Smooth muscle cell (in vitro differentiated cells): Measurements from ENCODE around the gene SULT2B1. TPM values are rescaled to one million over a fixed set of nuclear protein-coding genes. Genes with fewer than 3 reads are reported as not detected.

Experiments used
- DNase-seq: peaks from one replicate; lab custom pipeline; 2025; ENCODE audit not compliant: unreplicated experiment; lab: John Stamatoyannopoulos, UW
- H2AFZ ChIP-seq: fragments of 200-600 bp; sonication (generic); 2 replicates; pipeline ENCODE4 v1.6.0; 2016; ENCODE audit warnings: antibody characterized with exemption, low read depth, mild to moderate bottlenecking
- H3F3A ChIP-seq: fragments of 200-600 bp; sonication (generic); 2 replicates; pipeline ENCODE4 v1.6.0; 2017; ENCODE audit warnings: antibody characterized with exemption, low read depth
- H3K27ac ChIP-seq: fragments of 200-600 bp; sonication (generic); 2 replicates; pipeline ENCODE4 v1.5.1; 2016; ENCODE audit warnings: low read depth, mild to moderate bottlenecking
- H3K27me3 ChIP-seq: fragments of 200-600 bp; sonication (generic); 2 replicates; pipeline ENCODE4 v1.6.1; 2016; ENCODE audit warnings: low read depth, mild to moderate bottlenecking
- H3K36me3 ChIP-seq: fragments of 200-600 bp; sonication (generic); 2 replicates; pipeline ENCODE4 v1.5.1; 2016; ENCODE audit warnings: low read depth
- H3K4me1 ChIP-seq: fragments of 200-600 bp; sonication (generic); 2 replicates; pipeline ENCODE4 v1.5.1; 2016; ENCODE audit warnings: low read depth
- H3K4me2 ChIP-seq: fragments of 200-600 bp; sonication (generic); 2 replicates; pipeline ENCODE4 v1.6.0; 2016; ENCODE audit warnings: mild to moderate bottlenecking
- H3K4me3 ChIP-seq: fragments of 200-600 bp; sonication (generic); 2 replicates; pipeline ENCODE4 v1.5.1; 2016; ENCODE audit warnings: mild to moderate bottlenecking
- H3K79me2 ChIP-seq: fragments of 200-600 bp; sonication (generic); 2 replicates; pipeline ENCODE4 v1.6.0; 2016; ENCODE audit warnings: low read depth, mild to moderate bottlenecking
- H3K9ac ChIP-seq: fragments of 200-600 bp; sonication (generic); 2 replicates; pipeline ENCODE4 v1.6.0; 2016; ENCODE audit warnings: low read depth
- H3K9me3 ChIP-seq: fragments of 200-600 bp; sonication (generic); replicated peaks from 2 replicates; pipeline ENCODE4 v1.5.1; 2016; ENCODE audit warnings: low read depth
- H4K20me1 ChIP-seq: fragments of 200-600 bp; sonication (generic); 2 replicates; pipeline ENCODE4 v1.6.0; 2016; ENCODE audit warnings: low read depth
- CTCF ChIP-seq: fragments of 200-600 bp; sonication (generic); IDR thresholded peaks from 2 replicates; pipeline ENCODE4 v1.5.1; 2017; ENCODE audit warnings: borderline replicate concordance, mild to moderate bottlenecking, antibody characterized with exemption; ENCODE audit not compliant: insufficient read depth, poor library complexity, severe bottlenecking
- WGBS: methylation state at CpG from one replicate; pipeline ENCODE4 v1.1.7; 2016; ENCODE audit warnings: low lambda C conversion rate; 5-methylcytosine and 5-hydroxymethylcytosine counted together
- polyA plus RNA-seq: library from polyadenylated mRNA; unstranded; fragments of >200 nt; fragmentation: Nextera tagmentation; extraction: Ambion mirVana; gene quantifications from 2 replicates; pipeline ENCODE4 v1.2.1, GENCODE V29; 2016
- total RNA-seq: library from RNA; depleted of rRNA; stranded (reverse); fragments of >200 nt; gene quantifications from 2 replicates; pipeline ENCODE4 v1.2.3, GENCODE V29; 2014

The SULT2B1 gene
- total and polyA plus RNA-seq, 2 experiments from 2014 or later: 1.7 to 2.3 TPM

- TF ChIP-seq CTCF: no peak
- Histone ChIP-seq H2AFZ (no peak overlapping the region), H4K20me1 (no peaks in the 10 kb centered on the region), H3K4me1 (peaks cover 4% of the 10 kb centered on the region), H3K9me3 (no peaks in the 10 kb centered on the region), H3K27ac (no peak overlapping the region), H3K4me2 (no peak overlapping the region), H3K4me3 (no peak overlapping the region), H3K36me3 (no peaks in the 10 kb centered on the region), H3F3A (peaks cover 12% of the 10 kb centered on the region), H3K79me2 (no peaks in the 10 kb centered on the region), H3K27me3 (peaks cover 6% of the 10 kb centered on the region), H3K9ac (no peak overlapping the region)
- DNase-seq: no peak
- 81% methylated on average over 15 of the region's 16 CpGs for WGBS
Observed at GRCh38 chr19:48638831-48639381, 86.9 kb downstream of the SULT2B1 start.

- Histone ChIP-seq H2AFZ (no peak overlapping the region), H3K9ac (no peak overlapping the region), H3K4me2 (peak overlapping the region; percentile 67), H3K27me3 (peaks cover 6% of the 10 kb centered on the region), H4K20me1 (no peaks in the 10 kb centered on the region), H3K4me1 (peaks cover 4% of the 10 kb centered on the region), H3K27ac (no peak overlapping the region), H3K9me3 (no peaks in the 10 kb centered on the region), H3K4me3 (peak overlapping the region; percentile 16), H3K79me2 (no peaks in the 10 kb centered on the region), H3K36me3 (no peaks in the 10 kb centered on the region), H3F3A (peaks cover 12% of the 10 kb centered on the region)
- no peak for DNase-seq
- TF ChIP-seq CTCF: no peak
- 53% methylated on average over 33 of the region's 33 CpGs for WGBS
Observed at GRCh38 chr19:48639483-48640375, 87.8 kb downstream of the SULT2B1 start.

GRCh38 chr19:48641850-48642249 is 89.9 kb downstream of the SULT2B1 start:
- Histone ChIP-seq H3K4me2 (no peak overlapping the region), H4K20me1 (no peaks in the 10 kb centered on the region), H2AFZ (no peak overlapping the region), H3K9ac (no peak overlapping the region), H3K4me3 (no peak overlapping the region), H3K4me1 (peaks cover 4% of the 10 kb centered on the region), H3K27me3 (no peaks in the 10 kb centered on the region), H3K79me2 (no peaks in the 10 kb centered on the region), H3K27ac (no peak overlapping the region), H3K9me3 (no peaks in the 10 kb centered on the region), H3F3A (peaks cover 5% of the 10 kb centered on the region), H3K36me3 (no peaks in the 10 kb centered on the region)
- DNase-seq: no peak
- no peak for TF ChIP-seq CTCF
- 89% methylated on average over 2 of the region's 2 CpGs for WGBS

- H3K79me2 ChIP-seq: no peaks in the 10 kb centered on the region
- no peaks in the 10 kb centered on the region for H3K27me3 ChIP-seq
- no peaks in the 10 kb centered on the region for H3K9me3 ChIP-seq
- H3F3A ChIP-seq: peaks cover 3% of the 10 kb centered on the region
- TF ChIP-seq CTCF: no peak
- H3K9ac ChIP-seq: no peak overlapping the region
- no peak for DNase-seq
- no peak overlapping the region for H2AFZ ChIP-seq
- no peak overlapping the region for H3K4me3 ChIP-seq
- H3K27ac ChIP-seq: no peak overlapping the region
- WGBS: 95% methylated on average over 5 of the region's 5 CpGs
- H4K20me1 ChIP-seq: no peaks in the 10 kb centered on the region
- peaks cover 4% of the 10 kb centered on the region for H3K4me1 ChIP-seq
- no peak overlapping the region for H3K4me2 ChIP-seq
- no peaks in the 10 kb centered on the region for H3K36me3 ChIP-seq
Observed at GRCh38 chr19:48642862-48643261, 90.9 kb downstream of the SULT2B1 start.
